Gastrocnemius medialis (tissue), 4 donors: ENCODE results near the gene INSIG1.

Experiments used
- POLR2A ChIP-seq, 2 donors: fragments of 450-650 bp; IDR thresholded peaks; one replicate each; pipeline ENCODE4 v1.6.1; 2017; ENCODE audit warnings: antibody characterized with exemption in 2 of 2, mild to moderate bottlenecking in 2 of 2, moderate library complexity in 2 of 2
- TF ChIP-seq, protein P1 (sequence below), 5 experiments: fragments of 450-650 bp in 3 of 5; fragments of 200-600 bp in 2 of 5; sonication (generic) in 2 of 5; IDR thresholded peaks in 4 of 5; conservative IDR thresholded peaks in 1 of 5; 1 replicate in 4 of 5; 2 replicates in 1 of 5; pipeline ENCODE4 v1.5.1; 2016 to 2019; ENCODE audit warnings: antibody characterized with exemption in 5 of 5, mild to moderate bottlenecking in 3 of 5, moderate library complexity in 3 of 5

DNA sequence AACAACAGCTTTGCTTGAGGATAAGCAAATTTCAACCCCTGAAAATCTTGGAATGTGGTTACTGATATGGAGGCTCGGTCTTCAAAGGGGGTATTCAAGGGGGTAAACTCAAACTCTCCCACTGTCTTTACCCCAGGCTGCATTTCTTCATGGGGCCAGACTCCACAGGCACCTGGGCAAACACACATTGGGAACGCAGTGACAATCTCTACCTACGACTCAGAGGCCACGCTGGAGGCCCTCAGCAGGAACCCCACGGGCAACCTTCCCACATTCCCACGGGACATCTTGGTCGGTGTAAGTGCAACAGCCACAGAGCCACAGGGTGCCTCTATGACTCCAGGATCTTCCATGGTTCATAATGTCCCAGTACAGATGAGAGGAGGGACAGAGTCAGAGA lies 2.2 kb upstream of the INSIG1 start:
- no peak for TF ChIP-seq POLR2A (IDR thresholded peaks at IDR 0.05)
- TF ChIP-seq, protein P1, sequence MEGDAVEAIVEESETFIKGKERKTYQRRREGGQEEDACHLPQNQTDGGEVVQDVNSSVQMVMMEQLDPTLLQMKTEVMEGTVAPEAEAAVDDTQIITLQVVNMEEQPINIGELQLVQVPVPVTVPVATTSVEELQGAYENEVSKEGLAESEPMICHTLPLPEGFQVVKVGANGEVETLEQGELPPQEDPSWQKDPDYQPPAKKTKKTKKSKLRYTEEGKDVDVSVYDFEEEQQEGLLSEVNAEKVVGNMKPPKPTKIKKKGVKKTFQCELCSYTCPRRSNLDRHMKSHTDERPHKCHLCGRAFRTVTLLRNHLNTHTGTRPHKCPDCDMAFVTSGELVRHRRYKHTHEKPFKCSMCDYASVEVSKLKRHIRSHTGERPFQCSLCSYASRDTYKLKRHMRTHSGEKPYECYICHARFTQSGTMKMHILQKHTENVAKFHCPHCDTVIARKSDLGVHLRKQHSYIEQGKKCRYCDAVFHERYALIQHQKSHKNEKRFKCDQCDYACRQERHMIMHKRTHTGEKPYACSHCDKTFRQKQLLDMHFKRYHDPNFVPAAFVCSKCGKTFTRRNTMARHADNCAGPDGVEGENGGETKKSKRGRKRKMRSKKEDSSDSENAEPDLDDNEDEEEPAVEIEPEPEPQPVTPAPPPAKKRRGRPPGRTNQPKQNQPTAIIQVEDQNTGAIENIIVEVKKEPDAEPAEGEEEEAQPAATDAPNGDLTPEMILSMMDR (IDR thresholded peaks at IDR 0.05 in 4 of 5, conservative IDR thresholded peaks at IDR 0.05 in 1 of 5), result no peak
